HG02970 (cell line): Measurements from ENCODE around the gene ARAP2.

Source experiments
- ATAC-seq: cut with Tn5 transposase; IDR thresholded peaks from one replicate; pipeline ENCODE4 v1.9.1; 2021; ENCODE audit warnings: mild to moderate bottlenecking, moderate library complexity, moderate number of reproducible peaks; ENCODE audit not compliant: unreplicated experiment, low FRiP score

ARAP2 gene

DNA sequence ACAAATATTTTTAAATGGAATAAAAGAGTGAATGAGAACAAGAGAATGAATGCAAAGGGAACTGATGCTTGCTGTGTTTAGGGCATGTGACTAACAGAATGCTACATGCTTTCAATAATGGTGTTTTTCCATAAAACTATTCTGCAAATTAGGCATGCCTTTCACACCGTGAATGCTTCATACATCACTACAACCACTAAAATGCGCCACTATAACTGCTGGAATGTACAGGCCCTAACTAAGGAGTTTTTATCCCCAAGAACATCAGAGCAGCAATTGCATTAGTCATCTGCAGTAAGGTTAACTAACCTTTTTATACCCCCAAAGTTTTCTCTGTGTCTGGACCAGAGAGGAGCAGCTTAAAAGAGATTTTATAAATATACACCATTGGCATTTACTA is 190.4 kb downstream of the ARAP2 start:
- no peak for ATAC-seq

DNA sequence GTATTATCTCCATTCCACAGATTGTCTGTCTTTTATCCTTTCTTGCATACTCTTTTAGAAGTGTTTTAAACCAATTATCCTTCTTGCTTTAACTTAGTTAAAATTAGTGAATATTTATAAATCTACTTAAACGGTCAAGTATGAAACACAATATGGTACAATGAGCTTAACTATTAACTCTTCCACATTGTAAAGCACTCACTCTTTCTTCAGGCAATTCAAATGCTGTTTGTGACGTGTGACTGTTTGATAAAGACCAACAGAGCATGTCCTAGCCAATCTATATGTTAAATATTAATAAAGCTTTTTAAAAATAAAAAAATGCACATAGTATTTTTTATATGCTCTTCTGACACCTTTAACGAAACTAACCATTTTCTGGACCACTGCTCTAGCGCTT is 192.7 kb downstream of the ARAP2 start:
- ATAC-seq: no peak

- no peak for ATAC-seq
Measured at GRCh38 chr4:36046026-36046425, 198.3 kb downstream of the ARAP2 start.

DNA sequence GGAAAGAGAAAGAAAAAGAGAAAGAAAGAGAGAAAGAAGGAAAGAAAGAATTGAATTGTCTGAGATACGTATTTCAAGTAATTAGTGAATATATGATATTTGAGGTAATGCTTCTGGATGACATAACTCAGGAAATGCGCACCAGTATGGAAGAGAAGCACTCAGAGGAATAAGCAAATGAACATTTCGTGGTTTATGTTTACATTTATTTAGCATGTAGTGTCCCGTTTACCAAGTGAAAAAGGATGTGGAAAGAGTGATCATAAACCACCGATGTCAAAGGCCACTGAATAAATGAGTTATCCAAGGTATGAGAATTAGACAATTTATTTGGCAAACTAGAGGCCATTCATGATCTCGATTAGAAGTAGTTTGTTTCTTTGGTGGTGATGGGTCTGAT is 200.4 kb downstream of the ARAP2 start:
- no peak for ATAC-seq

DNA sequence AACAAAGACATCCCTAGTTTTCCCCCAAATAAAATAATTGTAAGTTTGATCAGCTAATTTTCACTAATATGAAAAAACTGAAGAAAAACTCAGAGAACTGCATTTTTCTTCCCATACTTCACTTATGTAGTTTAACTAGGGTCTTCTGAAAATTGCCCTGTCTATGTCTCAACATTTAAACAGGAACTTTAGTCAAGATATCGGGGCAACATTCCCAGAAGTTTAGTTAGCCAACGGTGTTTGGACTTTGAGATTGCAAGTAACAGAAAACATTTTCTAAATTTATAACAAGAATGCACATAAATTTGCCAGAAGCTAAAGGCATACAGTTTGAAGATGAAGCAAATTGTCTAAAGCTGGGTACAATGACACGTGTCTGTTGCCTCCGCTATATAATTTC is 201.1 kb downstream of the ARAP2 start:
- ATAC-seq: no peak

DNA sequence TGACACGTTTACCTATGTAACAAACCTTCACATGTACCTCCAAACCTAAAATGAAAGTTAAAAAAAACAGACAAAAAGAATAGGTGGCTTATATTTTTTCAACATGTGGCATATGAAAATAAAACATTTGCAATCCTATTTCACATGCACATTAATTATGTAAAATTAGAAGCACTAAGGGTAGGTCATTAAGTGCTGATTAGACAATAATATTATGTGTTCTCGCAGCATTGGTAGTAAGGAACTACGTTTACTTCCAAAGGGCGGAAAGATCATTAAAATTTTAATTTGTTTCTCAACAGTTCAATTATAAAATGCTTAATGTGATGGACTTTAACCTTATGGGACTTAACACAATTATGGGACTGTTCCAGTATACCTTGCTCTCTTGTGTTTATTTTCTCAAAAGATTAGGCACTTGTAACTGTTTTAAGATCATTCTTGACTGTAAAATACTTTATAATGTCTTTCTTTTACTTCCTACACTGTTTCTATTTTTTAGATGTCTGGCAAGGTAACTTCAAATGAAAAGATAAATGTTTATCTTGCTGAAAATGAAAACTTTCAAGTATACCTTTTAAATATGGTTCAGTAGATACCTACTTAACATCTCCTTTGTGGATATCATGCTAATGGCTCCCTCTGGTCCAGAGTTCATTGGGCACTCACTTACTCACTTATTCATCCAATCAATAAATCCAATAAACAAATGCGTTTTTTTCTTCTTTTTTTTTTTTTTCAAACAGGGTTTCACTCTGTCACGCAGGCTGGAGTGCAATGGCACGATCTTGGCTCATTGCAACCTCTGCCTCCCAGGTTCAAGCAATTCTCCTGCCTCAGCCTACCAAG is 202.0 kb downstream of the ARAP2 start:
- ATAC-seq: no peak

DNA sequence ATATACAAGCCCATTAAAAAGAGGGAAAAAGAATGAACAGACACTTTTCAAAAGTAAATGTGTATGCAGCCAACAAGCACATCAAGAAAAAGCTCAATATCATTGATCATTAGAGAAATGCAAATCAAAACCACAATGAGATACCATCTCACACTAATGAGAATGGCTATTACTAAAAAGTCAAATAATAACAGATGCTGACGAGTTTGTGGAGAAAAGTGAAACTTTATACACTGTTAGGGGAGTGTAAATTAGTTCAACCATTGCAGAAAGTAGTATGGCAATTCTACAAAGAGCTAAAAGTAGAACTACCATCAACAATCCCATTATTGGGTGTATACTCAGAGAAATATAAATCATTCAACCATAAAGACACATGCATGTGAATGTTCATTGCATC is 203.0 kb downstream of the ARAP2 start:
- ATAC-seq: no peak

DNA sequence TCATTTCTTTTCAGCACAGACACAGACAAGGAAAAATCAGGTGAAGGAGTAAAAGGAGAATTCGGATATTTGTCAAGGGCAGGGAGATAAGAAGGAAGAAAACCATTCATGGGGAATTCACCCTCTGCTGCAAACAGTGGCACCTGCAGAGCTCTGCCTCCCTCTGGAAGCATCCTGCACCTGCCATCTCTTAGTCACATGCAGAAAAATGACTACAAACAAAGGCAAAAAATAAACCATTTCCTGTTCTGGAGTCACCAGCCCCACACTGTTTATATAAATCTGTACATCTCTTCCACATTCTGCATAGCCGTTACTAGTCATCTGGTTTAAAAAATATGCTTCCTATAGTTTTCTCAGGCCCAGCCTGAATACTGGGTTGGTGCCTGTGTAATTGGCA is 205.3 kb downstream of the ARAP2 start:
- no peak for ATAC-seq

- ATAC-seq: no peak
Measured at GRCh38 chr4:36038491-36038890, 205.8 kb downstream of the ARAP2 start.

- no peak for ATAC-seq
Measured at GRCh38 chr4:36037127-36037526, 207.2 kb downstream of the ARAP2 start.

DNA sequence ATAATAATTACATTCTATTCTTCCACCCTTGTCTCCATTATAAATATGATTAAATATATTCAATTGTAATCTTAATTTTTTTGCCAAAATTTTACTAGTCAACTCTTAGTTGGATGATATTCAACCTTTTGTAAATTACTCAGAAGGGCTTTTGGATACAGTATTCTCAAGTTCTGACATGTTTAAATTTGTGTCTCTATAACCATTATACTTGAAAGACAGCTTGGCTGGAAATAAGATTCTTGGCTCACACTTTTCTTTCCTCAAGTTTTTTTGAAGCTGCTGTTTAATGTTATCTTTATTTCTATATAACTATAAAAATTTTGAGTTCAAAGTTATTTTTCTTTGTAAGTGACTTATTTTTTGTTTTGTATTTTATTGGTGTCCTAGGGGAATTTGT is 214.4 kb downstream of the ARAP2 start:
- no peak for ATAC-seq

- no peak for ATAC-seq
Measured at GRCh38 chr4:36027203-36027602, 217.1 kb downstream of the ARAP2 start.

GRCh38 chr4:36026348-36026880 is 217.9 kb downstream of the ARAP2 start:
- no peak for ATAC-seq

DNA sequence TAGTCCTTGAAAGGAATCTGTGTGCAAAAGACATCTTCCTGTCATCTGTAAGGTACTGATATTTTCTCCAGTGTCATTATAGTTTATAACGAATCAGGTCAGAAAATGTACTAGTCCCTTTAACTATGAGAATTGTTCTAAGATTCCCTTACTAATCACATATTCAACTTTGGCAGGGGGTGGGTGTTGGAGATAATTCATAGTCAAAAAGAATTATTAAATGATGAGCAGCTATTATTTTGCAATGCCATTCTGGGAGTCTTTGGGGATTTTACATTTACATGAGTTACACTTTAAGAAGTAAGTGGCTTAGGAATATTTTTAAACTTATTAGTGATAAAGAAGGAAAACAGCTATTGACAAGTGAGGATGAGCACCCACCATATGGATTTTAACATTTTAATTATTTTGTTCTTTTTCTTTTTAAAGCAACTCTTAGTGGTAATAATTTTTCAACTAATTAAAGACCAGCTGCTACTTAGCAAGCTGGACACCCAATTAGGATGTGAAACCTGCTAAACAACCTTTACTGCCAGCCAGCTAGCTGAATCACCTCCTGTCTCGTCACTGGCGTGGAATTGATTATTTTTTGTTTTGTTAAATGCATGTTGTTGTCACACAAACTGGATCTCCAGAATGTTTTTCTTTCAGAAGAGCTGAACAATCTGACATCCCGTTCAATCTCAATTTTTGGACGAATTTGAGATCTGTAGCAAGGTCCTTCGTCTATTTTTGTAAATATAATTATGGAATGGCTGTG is 219.2 kb downstream of the ARAP2 start:
- ATAC-seq: no peak

DNA sequence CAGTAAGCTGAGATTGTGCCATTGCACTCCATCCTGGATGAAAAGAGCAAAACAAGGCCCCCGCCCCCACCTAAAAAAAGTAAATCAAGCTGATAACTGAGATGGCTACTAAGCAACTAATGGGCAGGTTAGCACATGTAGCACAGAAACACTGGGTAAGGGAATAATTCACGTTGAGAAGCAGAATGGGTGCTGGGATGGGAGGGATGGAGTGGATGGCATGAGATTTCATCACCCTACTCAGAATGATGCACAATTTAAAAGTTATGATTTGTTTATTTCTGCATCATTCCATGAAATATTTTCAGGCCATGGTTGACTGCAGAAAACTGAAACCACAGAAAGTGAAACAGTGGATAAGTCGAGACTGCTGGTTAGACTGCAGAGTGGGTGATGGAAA is 224.0 kb downstream of the ARAP2 start:
- ATAC-seq: no peak
